Neural cell (in vitro differentiated cells): Measurements from ENCODE around the gene BANF1. TPM values are rescaled to one million over a fixed set of nuclear protein-coding genes. Genes with fewer than 3 reads are reported as not detected.

Source experiments
- H2AFZ ChIP-seq: fragments of 200-600, 300-800 bp; sonication (generic), shearing (Covaris generic); 2 replicates; pipeline ENCODE4 v1.6.0; 2014; ENCODE audit warnings: low read depth, mild to moderate bottlenecking, antibody characterized with exemption, low read length, moderate library complexity
- H3F3A ChIP-seq: fragments of 200-600 bp; shearing (Covaris generic); 2 replicates; pipeline ENCODE4 v1.6.1; 2016; ENCODE audit warnings: mild to moderate bottlenecking, moderate library complexity, mixed read lengths, antibody characterized with exemption, low read length; ENCODE audit not compliant: insufficient read depth, poor library complexity, severe bottlenecking
- H3K27ac ChIP-seq: fragments of 200-600, 300-800 bp; sonication (generic), shearing (Covaris generic); 2 replicates; pipeline ENCODE4 v1.5.1; 2014; ENCODE audit warnings: mild to moderate bottlenecking, low read length, moderate library complexity
- H3K27me3 ChIP-seq: fragments of 300-800, 200-600 bp; sonication (generic), shearing (Covaris generic); 2 replicates; pipeline ENCODE4 v1.6.0; 2014; ENCODE audit warnings: mild to moderate bottlenecking, low read depth, low read length, moderate library complexity; ENCODE audit not compliant: insufficient read depth
- H3K36me3 ChIP-seq: fragments of 300-800, 200-600 bp; sonication (generic), shearing (Covaris generic); 2 replicates; pipeline ENCODE4 v1.5.1; 2014; ENCODE audit warnings: mild to moderate bottlenecking, antibody characterized with exemption, low read length, moderate library complexity; ENCODE audit not compliant: insufficient read depth
- H3K4me2 ChIP-seq: fragments of 300-800, 200-600 bp; sonication (generic), shearing (Covaris generic); 2 replicates; pipeline ENCODE4 v1.6.0; 2014; ENCODE audit warnings: mild to moderate bottlenecking, low read length
- H3K4me3 ChIP-seq: fragments of 300-800, 200-600 bp; sonication (generic), shearing (Covaris generic); 2 replicates; pipeline ENCODE4 v1.5.1; 2014; ENCODE audit warnings: mild to moderate bottlenecking, low read length, moderate library complexity
- H3K79me2 ChIP-seq: fragments of 200-600 bp; shearing (Covaris generic); replicated peaks from 2 replicates; pipeline ENCODE4 v1.6.0; 2014; ENCODE audit warnings: mild to moderate bottlenecking, low read length, moderate library complexity; ENCODE audit not compliant: insufficient read depth
- H3K9ac ChIP-seq: fragments of 300-800, 200-600 bp; sonication (generic), shearing (Covaris generic); 2 replicates; pipeline ENCODE4 v1.6.1; 2016; ENCODE audit warnings: mild to moderate bottlenecking, low read length, mixed read lengths
- H3K9me2 ChIP-seq: fragments of 200-600 bp; shearing (Covaris generic); 2 replicates; pipeline ENCODE4 v1.6.1; 2016; ENCODE audit warnings: mild to moderate bottlenecking, low read length, mixed read lengths; ENCODE audit not compliant: insufficient read depth
- H3K9me3 ChIP-seq: fragments of 200-600, 300-800 bp; sonication (generic), shearing (Covaris generic); 2 replicates; pipeline ENCODE4 v1.6.1; 2016; ENCODE audit warnings: mild to moderate bottlenecking, mixed run types, low read length, moderate library complexity, mixed read lengths
- H4K20me1 ChIP-seq: fragments of 200-600 bp; shearing (Covaris generic); 2 replicates; pipeline ENCODE4 v1.6.1; 2016; ENCODE audit warnings: mild to moderate bottlenecking, mixed run types; ENCODE audit not compliant: insufficient read depth
- EP300 ChIP-seq: fragments of 450-650 bp; conservative IDR thresholded peaks from 2 replicates; pipeline ENCODE4 v1.6.1; 2014; ENCODE audit warnings: antibody characterized with exemption, mild to moderate bottlenecking, moderate library complexity; ENCODE audit not compliant: poor library complexity, severe bottlenecking
- EZH2 ChIP-seq: fragments of 200-600, 300-800 bp; shearing (Covaris generic), sonication (generic); IDR thresholded peaks from 2 replicates; pipeline ENCODE4 v1.6.1; 2014; ENCODE audit warnings: antibody characterized with exemption, low read length, borderline replicate concordance, mild to moderate bottlenecking; ENCODE audit not compliant: insufficient read depth, poor library complexity, severe bottlenecking
- MXI1 ChIP-seq: fragments of 450-650 bp; conservative IDR thresholded peaks from 2 replicates; pipeline ENCODE4 v1.6.1; 2014; ENCODE audit warnings: antibody characterized with exemption, mild to moderate bottlenecking; ENCODE audit not compliant: poor library complexity, severe bottlenecking
- POLR2AphosphoS5 ChIP-seq: IDR thresholded peaks from 2 replicates; pipeline ENCODE4 v1.6.1; 2012
- RAD21 ChIP-seq: fragments of 450-650 bp; conservative IDR thresholded peaks from 2 replicates; pipeline ENCODE4 v1.6.1; 2014; ENCODE audit warnings: antibody characterized with exemption, mild to moderate bottlenecking, moderate library complexity
- SMC3 ChIP-seq: fragments of 450-650 bp; conservative IDR thresholded peaks from 2 replicates; pipeline ENCODE4 v1.6.1; 2014; ENCODE audit warnings: antibody characterized with exemption, mild to moderate bottlenecking, moderate library complexity; ENCODE audit not compliant: poor library complexity
- TAF1 ChIP-seq: IDR thresholded peaks from 2 replicates; pipeline ENCODE4 v1.6.1; 2012; ENCODE audit warnings: low read depth
- polyA minus RNA-seq: library from RNA; depleted of rRNA, polyadenylated mRNA; stranded (reverse); fragments of >200 nt; gene quantifications from 2 replicates; pipeline ENCODE4 v1.2.3, GENCODE V29; 2014
- polyA plus RNA-seq: library from polyadenylated mRNA; depleted of rRNA; stranded (reverse); fragments of >200 nt; gene quantifications from 2 replicates; pipeline ENCODE4 v1.2.3, GENCODE V29; 2014
- TF ChIP-seq, protein P1 (sequence below): fragments of 450-650 bp; IDR thresholded peaks from 2 replicates; pipeline ENCODE4 v1.5.1; 2014; ENCODE audit warnings: antibody characterized with exemption, mild to moderate bottlenecking, moderate library complexity; ENCODE audit not compliant: poor library complexity, severe bottlenecking
- TF ChIP-seq, protein P2 (sequence below): IDR thresholded peaks from 2 replicates; pipeline ENCODE4 v1.6.1; 2012; ENCODE audit warnings: borderline replicate concordance

Gene BANF1, protein sequence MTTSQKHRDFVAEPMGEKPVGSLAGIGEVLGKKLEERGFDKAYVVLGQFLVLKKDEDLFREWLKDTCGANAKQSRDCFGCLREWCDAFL
- 41.6 and 60.0 TPM in 2 replicates for polyA plus RNA-seq
- 16.3 and 20.0 TPM in 2 replicates for polyA minus RNA-seq

DNA sequence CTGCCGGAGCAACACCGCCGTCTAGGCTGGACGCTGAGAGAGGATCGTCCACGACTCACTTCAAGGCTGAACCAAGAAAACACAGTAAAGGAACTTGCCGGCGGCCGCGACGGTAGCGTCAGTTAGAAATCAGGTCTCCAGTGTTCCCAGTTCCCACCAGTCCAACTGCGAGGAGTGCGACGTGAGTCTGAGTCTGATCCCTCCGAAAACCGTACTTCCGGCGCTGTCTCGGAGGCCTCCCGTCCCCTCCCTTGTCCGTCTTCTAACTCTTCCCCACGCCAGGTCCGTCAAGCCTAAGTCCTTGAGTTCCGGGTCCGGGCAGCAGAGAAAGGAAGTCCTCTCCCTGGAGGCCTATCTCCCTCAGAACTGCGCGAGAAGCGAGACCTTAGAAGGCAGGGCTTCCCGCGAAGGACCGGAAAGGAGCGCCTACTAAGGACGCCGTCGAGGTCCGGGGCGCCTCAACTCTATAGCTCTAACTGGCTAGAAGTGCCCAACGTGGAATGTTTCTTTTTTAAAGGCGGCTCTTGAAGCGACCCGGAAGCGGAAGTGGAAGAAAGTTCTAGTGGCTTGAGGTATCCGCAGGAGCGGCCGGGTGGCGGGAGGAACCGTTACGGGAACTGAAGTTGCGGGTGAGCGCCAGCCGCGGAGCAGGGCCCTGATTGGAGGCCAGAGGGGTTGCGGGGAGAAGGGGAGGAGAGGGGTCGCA is at the start of gene BANF1, which contains the start of gene EIF1AD:
TSS of gene BANF1 (plus strand) at position 562 of the 706 bp plus-strand sequence. CDS start 748 bp downstream, outside the sequence.
TSS of gene EIF1AD (minus strand) at position 216 of the 706 bp plus-strand sequence. CDS start 1,768 bp downstream, outside the sequence.
- peaks cover 24% of the 10 kb centered on the region for H3K79me2 ChIP-seq

DNA sequence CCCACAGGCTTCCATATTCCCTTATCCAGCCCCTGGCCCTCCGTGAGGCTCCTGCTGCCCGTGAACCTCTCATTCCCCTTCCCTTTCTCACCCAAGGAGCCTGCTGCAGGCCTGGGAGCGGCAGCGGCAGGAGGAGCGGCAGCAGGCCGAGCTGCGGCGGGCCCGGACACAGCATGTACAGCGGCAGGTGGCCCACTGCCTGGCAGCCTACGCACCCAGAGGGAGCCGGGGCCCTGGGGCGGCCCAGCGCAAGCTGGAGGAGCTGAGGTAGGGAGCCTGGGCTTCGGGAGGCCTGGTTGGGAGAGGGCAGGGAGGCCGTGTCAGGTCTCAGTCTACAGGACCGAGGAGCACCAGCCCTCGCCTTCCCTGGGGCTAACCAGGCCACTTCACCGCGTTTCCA is 48.8 kb upstream of the BANF1 start:
- Histone ChIP-seq H3K4me2 (no peak overlapping the region), H3K79me2 (no peaks in the 10 kb centered on the region), H4K20me1 (no peaks in the 10 kb centered on the region), H3K9me2 (no peaks in the 10 kb centered on the region), H3K36me3 (no peaks in the 10 kb centered on the region), H3F3A (no peaks in the 10 kb centered on the region), H3K4me3 (no peak overlapping the region), H3K27me3 (no peaks in the 10 kb centered on the region), H3K27ac (no peak overlapping the region), H3K9ac (no peak overlapping the region), H2AFZ (no peak overlapping the region), H3K9me3 (no peaks in the 10 kb centered on the region)
- TF ChIP-seq EZH2 (no peak), TAF1 (no peak), POLR2AphosphoS5 (no peak), EP300 (no peak), MXI1 (no peak), SMC3 (no peak)
- TF ChIP-seq, protein P1, sequence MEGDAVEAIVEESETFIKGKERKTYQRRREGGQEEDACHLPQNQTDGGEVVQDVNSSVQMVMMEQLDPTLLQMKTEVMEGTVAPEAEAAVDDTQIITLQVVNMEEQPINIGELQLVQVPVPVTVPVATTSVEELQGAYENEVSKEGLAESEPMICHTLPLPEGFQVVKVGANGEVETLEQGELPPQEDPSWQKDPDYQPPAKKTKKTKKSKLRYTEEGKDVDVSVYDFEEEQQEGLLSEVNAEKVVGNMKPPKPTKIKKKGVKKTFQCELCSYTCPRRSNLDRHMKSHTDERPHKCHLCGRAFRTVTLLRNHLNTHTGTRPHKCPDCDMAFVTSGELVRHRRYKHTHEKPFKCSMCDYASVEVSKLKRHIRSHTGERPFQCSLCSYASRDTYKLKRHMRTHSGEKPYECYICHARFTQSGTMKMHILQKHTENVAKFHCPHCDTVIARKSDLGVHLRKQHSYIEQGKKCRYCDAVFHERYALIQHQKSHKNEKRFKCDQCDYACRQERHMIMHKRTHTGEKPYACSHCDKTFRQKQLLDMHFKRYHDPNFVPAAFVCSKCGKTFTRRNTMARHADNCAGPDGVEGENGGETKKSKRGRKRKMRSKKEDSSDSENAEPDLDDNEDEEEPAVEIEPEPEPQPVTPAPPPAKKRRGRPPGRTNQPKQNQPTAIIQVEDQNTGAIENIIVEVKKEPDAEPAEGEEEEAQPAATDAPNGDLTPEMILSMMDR, result no peak
- TF ChIP-seq, protein P2, sequence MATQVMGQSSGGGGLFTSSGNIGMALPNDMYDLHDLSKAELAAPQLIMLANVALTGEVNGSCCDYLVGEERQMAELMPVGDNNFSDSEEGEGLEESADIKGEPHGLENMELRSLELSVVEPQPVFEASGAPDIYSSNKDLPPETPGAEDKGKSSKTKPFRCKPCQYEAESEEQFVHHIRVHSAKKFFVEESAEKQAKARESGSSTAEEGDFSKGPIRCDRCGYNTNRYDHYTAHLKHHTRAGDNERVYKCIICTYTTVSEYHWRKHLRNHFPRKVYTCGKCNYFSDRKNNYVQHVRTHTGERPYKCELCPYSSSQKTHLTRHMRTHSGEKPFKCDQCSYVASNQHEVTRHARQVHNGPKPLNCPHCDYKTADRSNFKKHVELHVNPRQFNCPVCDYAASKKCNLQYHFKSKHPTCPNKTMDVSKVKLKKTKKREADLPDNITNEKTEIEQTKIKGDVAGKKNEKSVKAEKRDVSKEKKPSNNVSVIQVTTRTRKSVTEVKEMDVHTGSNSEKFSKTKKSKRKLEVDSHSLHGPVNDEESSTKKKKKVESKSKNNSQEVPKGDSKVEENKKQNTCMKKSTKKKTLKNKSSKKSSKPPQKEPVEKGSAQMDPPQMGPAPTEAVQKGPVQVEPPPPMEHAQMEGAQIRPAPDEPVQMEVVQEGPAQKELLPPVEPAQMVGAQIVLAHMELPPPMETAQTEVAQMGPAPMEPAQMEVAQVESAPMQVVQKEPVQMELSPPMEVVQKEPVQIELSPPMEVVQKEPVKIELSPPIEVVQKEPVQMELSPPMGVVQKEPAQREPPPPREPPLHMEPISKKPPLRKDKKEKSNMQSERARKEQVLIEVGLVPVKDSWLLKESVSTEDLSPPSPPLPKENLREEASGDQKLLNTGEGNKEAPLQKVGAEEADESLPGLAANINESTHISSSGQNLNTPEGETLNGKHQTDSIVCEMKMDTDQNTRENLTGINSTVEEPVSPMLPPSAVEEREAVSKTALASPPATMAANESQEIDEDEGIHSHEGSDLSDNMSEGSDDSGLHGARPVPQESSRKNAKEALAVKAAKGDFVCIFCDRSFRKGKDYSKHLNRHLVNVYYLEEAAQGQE, result no peak

More for the DNA sequence above, at the start of gene BANF1, which contains the start of gene EIF1AD:
- TF ChIP-seq MXI1 (peak; percentile 92), RAD21 (peak; percentile 24), TAF1 (peak; percentile 86), POLR2AphosphoS5 (peak; percentile 80), SMC3 (no peak), EZH2 (no peak), EP300 (peak; percentile 55)
- TF ChIP-seq, protein P1, result peak; percentile 16
- TF ChIP-seq, protein P2, result peak; percentile 88
- H2AFZ ChIP-seq, result peak within 1 kb of the TSS; percentile 74
- no peaks in the 10 kb centered on the region for H3F3A ChIP-seq
- peak within 1 kb of the TSS; percentile 86 for H3K27ac ChIP-seq
- no peaks in the 10 kb centered on the region for H3K9me3 ChIP-seq
- H3K4me2 ChIP-seq, result peak within 1 kb of the TSS; percentile 65
- no peaks in the 10 kb centered on the region for H3K36me3 ChIP-seq
- H3K9me2 ChIP-seq, result no peaks in the 10 kb centered on the region
- peak within 1 kb of the TSS; percentile 79 for H3K9ac ChIP-seq
- no peaks in the 10 kb centered on the region for H4K20me1 ChIP-seq
- H3K27me3 ChIP-seq, result no peaks in the 10 kb centered on the region
- peak within 1 kb of the TSS; percentile 87 for H3K4me3 ChIP-seq
